Caki2 (cell line): Measurements from ENCODE around the gene SLC6A9. TPM values are rescaled to one million over a fixed set of nuclear protein-coding genes. Genes with fewer than 3 reads are reported as not detected.

ENCODE experiments used
- DNase-seq: peaks from one replicate; pipeline ENCODE4 v3.0.0-alpha.2; 2015; ENCODE audit warnings: low read depth
- in situ Hi-C: cut with HindIII; loops from 2 replicates; pipeline ENCODE4 v1.10.0; 2016; ENCODE audit warnings: low sequenced_read_pairs, low pct_unique_long_range_greater_than_20kb, mixed read lengths
- total RNA-seq: library from RNA; depleted of rRNA; stranded (reverse); fragments of >200 nt; shearing (Covaris generic); gene quantifications from 2 replicates; pipeline ENCODE4 v1.2.3, GENCODE V29; 2014; ENCODE audit warnings: low replicate concordance; rRNA removed

The SLC6A9 gene
- total RNA-seq, result 0.20 TPM in 1 of 2 replicates, not detected in the other

DNA sequence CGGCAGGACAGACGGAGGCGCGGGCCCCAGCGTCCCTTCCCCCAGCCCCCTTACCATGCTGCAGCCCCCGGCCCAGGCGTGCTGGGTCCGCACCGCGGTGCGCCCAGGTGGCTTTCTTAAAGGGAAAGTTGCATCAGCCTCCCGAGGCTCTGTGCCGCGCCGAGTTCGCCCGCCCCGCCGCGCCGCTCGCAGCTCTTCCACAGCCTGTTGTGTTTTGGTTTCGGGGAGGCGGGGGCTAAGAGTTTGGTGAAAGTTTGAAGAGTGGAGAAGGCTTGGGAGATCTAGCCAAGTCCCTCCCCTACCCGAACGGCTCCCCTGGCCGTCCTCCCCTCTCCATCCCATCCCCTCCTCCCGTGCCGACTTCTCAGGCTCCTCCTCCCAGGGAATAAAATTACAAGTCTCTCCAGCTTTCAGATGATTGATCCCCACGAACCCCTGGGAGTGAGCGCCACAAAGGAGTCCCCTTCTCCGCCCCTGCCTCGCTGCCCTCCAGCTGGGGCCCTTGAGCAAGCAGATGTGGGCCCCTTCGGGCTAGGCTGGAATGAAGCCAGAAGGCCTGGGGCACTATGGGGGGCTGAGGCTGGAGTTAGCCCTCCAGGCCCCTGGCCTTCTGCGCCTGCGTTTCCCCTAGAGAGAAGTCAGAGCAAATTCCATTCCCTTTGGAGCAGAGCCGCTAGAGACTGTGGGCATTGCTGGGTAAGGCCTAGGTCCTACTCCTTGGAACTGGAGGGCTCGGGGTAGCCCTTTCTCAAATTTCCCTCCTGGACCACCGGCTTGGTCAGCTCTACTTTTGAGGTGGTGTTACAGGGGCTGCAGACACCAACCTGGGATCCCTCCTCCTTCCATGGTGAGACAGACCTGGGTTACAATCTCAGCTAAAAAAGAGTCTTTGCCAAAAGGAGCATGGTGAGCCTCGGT is at the start of gene SLC6A9:
Gene SLC6A9 (minus strand): TSS at position 211 of the 918 bp plus-strand sequence. CDS start 7,185 bp downstream, outside the sequence.
- in situ Hi-C loops, result no loop called here
- DNase-seq, result peak; percentile 45

- in situ Hi-C loops, result no loop called here
- DNase-seq, result no peak
These were observed 48.3 kb upstream of the SLC6A9 start for GRCh38 chr1:44079566-44079965.

DNA sequence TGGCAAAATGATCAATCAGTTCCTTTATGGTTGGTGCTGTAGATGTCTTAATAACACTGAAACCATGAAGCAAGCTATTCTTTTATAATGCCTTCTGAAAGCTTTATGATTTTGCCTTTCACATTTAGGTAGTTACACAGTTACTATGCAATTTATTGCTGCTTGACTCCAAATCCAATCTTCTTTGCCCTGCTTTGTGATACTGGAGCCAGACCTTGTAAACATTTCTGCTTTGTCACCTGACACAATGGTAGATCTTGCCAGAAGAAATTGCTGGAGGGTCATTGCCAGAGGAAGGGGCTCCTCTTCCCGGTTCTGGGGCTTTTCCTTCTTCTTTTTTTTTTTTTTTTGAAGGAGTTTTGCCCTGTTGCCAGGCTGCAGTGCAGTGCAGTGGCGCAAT is 46.8 kb upstream of the SLC6A9 start:
- DNase-seq, result no peak
- in situ Hi-C loops, result no loop called here

- in situ Hi-C loops, result no loop called here
These were observed 46.2 kb upstream of the SLC6A9 start for GRCh38 chr1:44077421-44077820.

DNA sequence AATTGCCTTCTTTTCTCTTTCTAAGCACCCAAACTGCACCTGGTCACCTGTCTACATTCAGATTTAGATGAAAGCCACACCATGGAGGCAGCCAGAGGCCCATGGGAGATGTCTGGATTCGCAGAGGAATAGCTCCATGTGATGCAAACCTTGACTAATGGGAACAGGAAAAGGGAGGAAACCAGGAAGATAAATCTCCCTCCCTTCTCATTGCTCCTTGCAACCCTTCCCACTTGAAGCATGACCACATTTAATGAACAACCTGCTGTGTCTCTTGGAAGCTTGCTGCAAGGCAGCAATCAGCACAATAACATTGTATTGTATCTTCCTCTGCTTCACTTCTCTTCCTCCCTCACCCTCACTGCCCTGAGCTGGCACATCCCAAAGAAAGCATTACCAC is 44.8 kb upstream of the SLC6A9 start:
- in situ Hi-C loops, result no loop called here

More at GRCh38 chr1:44077421-44077820, 46.2 kb upstream of the SLC6A9 start:
- no peak for DNase-seq

DNA sequence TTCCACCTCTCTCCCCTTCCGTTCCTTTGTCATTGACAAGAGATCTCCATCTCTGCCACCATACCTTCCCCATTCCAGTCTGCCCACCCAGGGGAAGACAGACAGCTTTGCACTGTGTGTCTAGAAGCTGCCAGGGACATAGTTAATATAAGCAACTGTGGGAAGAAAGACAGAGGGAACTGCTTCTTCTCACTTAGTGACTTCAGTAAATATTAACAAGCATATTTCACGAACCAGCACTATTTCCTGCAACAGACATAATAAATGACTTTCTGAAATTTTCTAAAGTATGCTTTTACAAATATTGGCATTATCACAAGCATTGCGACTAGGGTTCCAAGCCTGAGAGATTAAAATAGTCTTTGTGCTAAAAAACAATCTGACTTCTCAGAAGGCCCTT is 43.2 kb upstream of the SLC6A9 start:
- in situ Hi-C loops, result no loop called here
- no peak for DNase-seq

More for the DNA sequence above, 44.8 kb upstream of the SLC6A9 start:
- no peak for DNase-seq

GRCh38 chr1:44073528-44073927 is 42.3 kb upstream of the SLC6A9 start:
- in situ Hi-C loops, result no loop called here
- DNase-seq, result no peak

- in situ Hi-C loops, result no loop called here
- DNase-seq, result no peak
These were observed 41.6 kb upstream of the SLC6A9 start for GRCh38 chr1:44072821-44073220.

DNA sequence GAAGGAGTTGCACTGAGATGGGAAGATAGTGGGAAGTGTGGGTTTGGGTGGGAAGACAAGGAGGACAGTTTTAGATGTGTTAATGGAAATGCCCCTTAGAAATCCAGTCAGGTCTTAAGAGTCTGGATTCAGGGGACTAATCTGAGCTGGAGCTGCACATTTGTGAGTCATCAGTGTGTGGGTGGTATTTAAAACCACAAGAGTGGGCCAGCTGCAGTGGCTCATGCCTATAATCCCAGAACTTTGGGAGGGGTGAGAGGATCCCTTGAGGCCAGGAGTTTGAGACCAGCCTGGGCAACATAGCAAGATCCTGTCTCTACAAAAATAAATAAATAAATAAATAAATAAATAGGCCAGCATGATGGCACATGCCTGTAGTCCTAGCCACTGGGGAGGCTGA is 40.9 kb upstream of the SLC6A9 start:
- in situ Hi-C loops, result no loop called here
- peak; percentile 13 for DNase-seq

GRCh38 chr1:44071461-44071860 is 40.2 kb upstream of the SLC6A9 start:
- no peak for DNase-seq
- in situ Hi-C loops, result no loop called here

DNA sequence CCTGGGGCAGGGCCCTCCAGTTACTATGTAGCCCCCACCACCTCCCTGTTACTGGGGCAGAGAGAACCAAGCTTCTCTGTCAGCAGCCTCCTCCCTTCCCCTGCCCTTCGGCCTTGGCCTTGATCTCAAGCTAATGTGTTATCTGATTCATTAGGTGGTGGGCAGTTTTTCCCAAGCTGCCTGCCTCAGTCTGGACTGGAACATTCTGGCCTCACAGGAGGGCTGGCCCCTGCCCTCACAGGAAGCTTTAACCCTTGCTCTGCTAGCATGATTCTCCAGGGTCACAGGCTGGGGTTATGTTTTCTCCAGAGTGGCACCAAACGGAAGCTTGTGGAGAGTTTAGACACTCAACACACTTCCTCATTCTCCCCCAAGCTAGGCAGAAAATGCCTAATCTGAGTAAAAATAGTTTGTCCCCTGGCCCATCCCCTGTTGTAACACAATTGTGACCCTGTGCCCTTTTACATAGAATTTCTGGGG is 37.2 kb upstream of the SLC6A9 start:
- in situ Hi-C loops, result no loop called here

GRCh38 chr1:44067266-44068250 is 36.3 kb upstream of the SLC6A9 start:
- no peak for DNase-seq
- in situ Hi-C loops, result no loop called here

More for the DNA sequence above, 37.2 kb upstream of the SLC6A9 start:
- DNase-seq, result no peak

GRCh38 chr1:44062656-44063179 is 31.5 kb upstream of the SLC6A9 start:
- in situ Hi-C loops, result no loop called here
- DNase-seq, result no peak

DNA sequence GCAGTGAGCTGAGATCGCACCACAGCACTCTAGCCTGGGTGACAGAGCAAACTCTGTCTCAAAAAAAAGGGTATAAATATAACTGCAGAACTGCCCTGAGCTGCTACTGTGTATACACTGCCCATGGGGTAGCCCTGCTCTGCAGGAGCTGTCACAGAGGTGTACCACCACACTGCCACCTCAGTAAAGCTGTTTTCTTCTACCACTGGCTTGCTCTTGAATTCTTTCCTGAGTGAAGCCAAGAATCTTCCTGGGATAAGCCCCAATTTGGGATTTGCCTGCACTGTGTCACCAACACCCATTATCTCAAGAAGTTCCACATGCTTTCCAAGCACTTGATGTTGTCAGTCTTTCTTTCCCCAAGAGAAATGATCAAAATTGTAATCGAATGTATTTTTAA is 30.6 kb upstream of the SLC6A9 start:
- DNase-seq, result no peak
- in situ Hi-C loops, result no loop called here

DNA sequence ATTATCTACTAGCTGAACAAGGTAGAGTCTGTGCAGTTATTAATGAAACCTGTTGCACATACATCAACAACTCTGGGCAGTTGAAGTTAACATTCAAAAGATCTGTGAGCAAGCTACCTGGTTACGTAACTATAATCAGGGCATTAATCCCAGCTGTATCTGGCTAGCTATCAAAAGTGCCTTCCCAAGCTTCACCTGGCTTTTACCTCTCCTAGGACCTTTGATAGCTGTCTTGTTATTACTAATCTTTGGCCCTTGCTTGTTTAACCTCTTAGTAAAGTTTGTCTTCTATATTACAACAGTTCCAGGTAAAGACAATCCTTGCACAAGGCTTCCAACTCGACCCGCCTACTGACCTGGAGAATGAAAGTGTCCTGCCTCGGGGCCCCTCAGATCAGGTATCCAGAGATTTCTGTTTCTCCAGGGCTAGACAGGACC is 29.6 kb upstream of the SLC6A9 start:
- in situ Hi-C loops, result no loop called here
- no peak for DNase-seq

- DNase-seq, result no peak
- in situ Hi-C loops, result no loop called here
These were observed 28.5 kb upstream of the SLC6A9 start for GRCh38 chr1:44059664-44060355.

DNA sequence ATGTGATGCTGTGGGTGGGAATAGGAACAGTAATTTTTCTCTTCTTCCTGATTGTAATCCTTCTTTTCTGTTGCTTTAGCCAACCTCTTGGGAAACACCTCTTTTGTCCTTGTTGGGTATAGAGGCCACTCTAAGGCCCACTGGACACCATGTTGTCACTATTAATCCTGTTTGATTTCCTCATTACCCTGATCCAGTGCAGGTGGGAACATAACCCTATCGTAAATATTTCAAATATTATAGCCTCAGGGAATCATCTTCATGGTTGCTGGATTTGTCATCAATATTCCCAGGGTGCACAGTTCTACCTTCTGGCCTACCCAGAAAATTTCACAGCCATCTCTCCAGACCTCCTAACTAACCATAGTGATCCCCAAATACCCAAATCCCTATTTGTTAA is 27.9 kb upstream of the SLC6A9 start:
- in situ Hi-C loops, result no loop called here

GRCh38 chr1:44057293-44057692 is 26.0 kb upstream of the SLC6A9 start:
- in situ Hi-C loops, result no loop called here
- no peak for DNase-seq

More for the DNA sequence above, 27.9 kb upstream of the SLC6A9 start:
- no peak for DNase-seq
